Esophagus squamous epithelium (tissue), 4 donors: ENCODE data around the gene CDKN2AIP.

ENCODE experiments used
- POLR2A ChIP-seq, 4 donors: fragments of 450-650 bp; IDR thresholded peaks; one replicate each; pipeline ENCODE4 v1.6.1; 2017; ENCODE audit warnings: antibody characterized with exemption in 4 of 4, mild to moderate bottlenecking in 4 of 4, moderate library complexity in 3 of 4
- TF ChIP-seq, protein P1 (sequence below), 6 experiments: fragments of 450-650 bp in 4 of 6; fragments of 200-600 bp in 2 of 6; sonication (generic) in 2 of 6; IDR thresholded peaks; one replicate each; pipeline ENCODE4 v1.5.1; 2016 to 2019; ENCODE audit warnings: antibody characterized with exemption in 6 of 6, mild to moderate bottlenecking in 4 of 6, moderate library complexity in 4 of 6

DNA sequence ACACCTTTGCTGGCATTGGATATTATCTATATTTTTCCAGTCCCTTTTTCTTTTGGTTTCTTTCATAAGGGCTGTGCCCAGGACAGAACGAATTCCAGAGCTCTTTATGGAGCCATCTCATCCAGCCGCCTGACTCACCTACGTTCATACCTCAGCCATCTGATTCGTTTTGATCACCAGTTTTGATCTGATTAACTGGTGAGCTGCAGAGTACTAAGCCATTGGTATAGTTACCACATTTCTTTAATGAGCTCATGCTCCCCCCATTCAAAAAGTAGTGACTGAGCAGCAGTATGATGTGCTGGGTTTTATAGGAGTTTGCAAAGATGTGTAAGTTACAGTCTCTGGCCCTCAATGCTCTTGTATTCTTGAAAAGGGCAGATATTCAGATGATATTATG lies 43.0 kb upstream of the CDKN2AIP start:
- TF ChIP-seq, protein P1, sequence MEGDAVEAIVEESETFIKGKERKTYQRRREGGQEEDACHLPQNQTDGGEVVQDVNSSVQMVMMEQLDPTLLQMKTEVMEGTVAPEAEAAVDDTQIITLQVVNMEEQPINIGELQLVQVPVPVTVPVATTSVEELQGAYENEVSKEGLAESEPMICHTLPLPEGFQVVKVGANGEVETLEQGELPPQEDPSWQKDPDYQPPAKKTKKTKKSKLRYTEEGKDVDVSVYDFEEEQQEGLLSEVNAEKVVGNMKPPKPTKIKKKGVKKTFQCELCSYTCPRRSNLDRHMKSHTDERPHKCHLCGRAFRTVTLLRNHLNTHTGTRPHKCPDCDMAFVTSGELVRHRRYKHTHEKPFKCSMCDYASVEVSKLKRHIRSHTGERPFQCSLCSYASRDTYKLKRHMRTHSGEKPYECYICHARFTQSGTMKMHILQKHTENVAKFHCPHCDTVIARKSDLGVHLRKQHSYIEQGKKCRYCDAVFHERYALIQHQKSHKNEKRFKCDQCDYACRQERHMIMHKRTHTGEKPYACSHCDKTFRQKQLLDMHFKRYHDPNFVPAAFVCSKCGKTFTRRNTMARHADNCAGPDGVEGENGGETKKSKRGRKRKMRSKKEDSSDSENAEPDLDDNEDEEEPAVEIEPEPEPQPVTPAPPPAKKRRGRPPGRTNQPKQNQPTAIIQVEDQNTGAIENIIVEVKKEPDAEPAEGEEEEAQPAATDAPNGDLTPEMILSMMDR (IDR thresholded peaks at IDR 0.05): no peak
- no peak for TF ChIP-seq POLR2A (IDR thresholded peaks at IDR 0.05)
